Measurements from ENCODE around the gene XRCC1. TPM values are rescaled to one million over a fixed set of nuclear protein-coding genes. Genes with fewer than 3 reads are reported as not detected.

XRCC1 gene
- polyA plus RNA-seq, 1 of the 3 experiments (the other 2 are of a cell fraction), result 30.3 TPM

- ChIA-PET POLR2A (interaction anchor here (0.6 to 1.1 kb wide), 3 partner anchors 11 to 61 kb away, joined by 3 to 4 read pairs (median 3); partner anchors contain the start of gene ZNF575), CTCF (interaction anchor here (0.6 to 6.6 kb wide), 35 partner anchors 9 to 215 kb away, joined by 3 to 104 read pairs (median 6); partner anchors contain the start of genes PHLDB3, PINLYP, XRCC1 and ZNF575)
- peaks cover 25 to 38% of the 10 kb centered on the region in 2 experiments for H3K36me3 ChIP-seq (replicated peaks in 1 of 2; ENCODE audit: control insufficient read depth in 1 of 2, insufficient read depth in 2 of 2, low read length in 1 of 2)
- peak overlapping the region; percentile 72 to 98 for H3K4me3 ChIP-seq (ENCODE audit: low read depth in 2 of 2, low read length in 1 of 2)
- H3K79me2 ChIP-seq (ENCODE audit: insufficient read depth), result peaks cover 80% of the 10 kb centered on the region
- 0 out of 2 replicates have a peak overlapping the region, but pooled peaks have one; percentile 60 for H2AFZ ChIP-seq (ENCODE audit: low read depth)
- H4K20me1 ChIP-seq (ENCODE audit: insufficient read depth), result peaks cover 9% of the 10 kb centered on the region; the same call in 1 of the 2 replicates
- peak; percentile 76 for DNase-seq
- H3K4me2 ChIP-seq, result peak overlapping the region; percentile 99
- H3K4me1 ChIP-seq (ENCODE audit: control insufficient read depth in 1 of 2, insufficient read depth in 2 of 2, low read depth in 1 of 2, low read length in 1 of 2), result peaks cover 8 to 22% of the 10 kb centered on the region in 2 experiments; a peak in 2 of 4 replicates
- H3K27ac ChIP-seq (ENCODE audit: low read depth in 2 of 2, low read length in 1 of 2), result peak overlapping the region; percentile 59 to 81
- TF ChIP-seq MAX (IDR thresholded peaks at IDR 0.05; ENCODE audit: low read depth) (no peak), RAD21 (IDR thresholded peaks at IDR 0.05; ENCODE audit: low read length) (peak; percentile 80), SMC3 (IDR thresholded peaks at IDR 0.05; ENCODE audit: low read depth, low read length) (peak; percentile 66), REST (IDR thresholded peaks at IDR 0.05; ENCODE audit: low read depth, low read length) (no peak), MXI1 (IDR thresholded peaks at IDR 0.05; ENCODE audit: low read depth, low read length) (peak; percentile 19; the same call in 1 of the 2 replicates), RFX5 (IDR thresholded peaks at IDR 0.05; ENCODE audit: low read length) (no peak), POLR2AphosphoS5 (IDR thresholded peaks at IDR 0.05; ENCODE audit: low read depth, low read length) (no peak), CTCF (IDR thresholded peaks at IDR 0.05) (peak; percentile 87), JUND (IDR thresholded peaks at IDR 0.05) (no peak)
- peak overlapping the region; percentile 85 for H3K9ac ChIP-seq
- H3K9me3 ChIP-seq, result no peaks in the 10 kb centered on the region
- H3K27me3 ChIP-seq (ENCODE audit: insufficient read depth), result no peaks in the 10 kb centered on the region
- peaks cover 12% of the 10 kb centered on the region for H3F3A ChIP-seq (replicated peaks; ENCODE audit: insufficient read depth)
- no peaks in the 10 kb centered on the region for H3K9me2 ChIP-seq
- 8% methylated on average over 41 of the region's 64 CpGs for WGBS (ENCODE audit: low lambda C conversion rate)
Observed at GRCh38 chr19:43594710-43595604, 19.6 kb upstream of the XRCC1 start.

All from SK-N-SH (cell line).